MM.1S (cell line): ENCODE results near the gene KIFAP3.

Source experiments
- DNase-seq: peaks from one replicate; pipeline ENCODE4 v3.0.0-alpha.2; 2015
- H2AFZ ChIP-seq: fragments of 300-600 bp; sonication (generic); 2 replicates; pipeline ENCODE4 v1.6.0; 2016; ENCODE audit warnings: antibody characterized with exemption, low read length
- H3F3A ChIP-seq: fragments of 300-600 bp; sonication (generic); 2 replicates; pipeline ENCODE4 v1.6.1; 2016; ENCODE audit warnings: mild to moderate bottlenecking, antibody characterized with exemption, low read length, moderate library complexity, mixed read lengths; ENCODE audit not compliant: insufficient read depth
- H3K27ac ChIP-seq: fragments of 300-600 bp; sonication (generic); 2 replicates; pipeline ENCODE4 v1.5.1; 2016; ENCODE audit warnings: mild to moderate bottlenecking, low read length
- H3K27me3 ChIP-seq: fragments of 300-600 bp; sonication (generic); replicated peaks from 2 replicates; pipeline ENCODE4 v1.6.0; 2016; ENCODE audit warnings: low read length; ENCODE audit not compliant: insufficient read depth
- H3K36me3 ChIP-seq: fragments of 300-600 bp; sonication (generic); replicated peaks from 2 replicates; pipeline ENCODE4 v1.6.1; 2016; ENCODE audit warnings: mild to moderate bottlenecking, low read length, mixed read lengths; ENCODE audit not compliant: insufficient read depth
- H3K4me1 ChIP-seq: fragments of 300-600 bp; sonication (generic); 2 replicates; pipeline ENCODE4 v1.6.1; 2016; ENCODE audit warnings: low read length, mixed read lengths
- H3K4me2 ChIP-seq: fragments of 300-600 bp; sonication (generic); 2 replicates; pipeline ENCODE4 v1.6.0; 2016; ENCODE audit warnings: low read depth, low read length
- H3K4me3 ChIP-seq: fragments of 300-600 bp; sonication (generic); 2 replicates; pipeline ENCODE4 v1.5.1; 2016; ENCODE audit warnings: low read length, mixed read lengths
- H3K79me2 ChIP-seq: fragments of 300-600 bp; sonication (generic); 2 replicates; pipeline ENCODE4 v1.6.1; 2016; ENCODE audit warnings: mixed run types, low read length, mixed read lengths
- H3K9ac ChIP-seq: fragments of 300-600 bp; sonication (generic); 2 replicates; pipeline ENCODE4 v1.6.1; 2016; ENCODE audit warnings: low read length, mixed read lengths
- H3K9me2 ChIP-seq: fragments of 300-600 bp; sonication (generic); replicated peaks from 2 replicates; pipeline ENCODE4 v1.6.1; 2016; ENCODE audit warnings: mild to moderate bottlenecking, low read length, mixed read lengths; ENCODE audit not compliant: insufficient read depth
- H3K9me3 ChIP-seq: fragments of 300-600 bp; sonication (generic); replicated peaks from 2 replicates; pipeline ENCODE4 v1.6.1; 2016; ENCODE audit warnings: mild to moderate bottlenecking, low read length, mixed read lengths; ENCODE audit not compliant: insufficient read depth
- H4K20me1 ChIP-seq: fragments of 300-600 bp; sonication (generic); 2 replicates; pipeline ENCODE4 v1.6.1; 2016; ENCODE audit warnings: mild to moderate bottlenecking, low read length, moderate library complexity, mixed read lengths; ENCODE audit not compliant: insufficient read depth
- EZH2 ChIP-seq: fragments of 300-600 bp; sonication (generic); optimal IDR thresholded peaks from 2 replicates; pipeline ENCODE3; 2017; ENCODE audit warnings: low read depth, mild to moderate bottlenecking, antibody characterized with exemption, low read length, mixed read lengths
- EZH2phosphoT487 ChIP-seq: fragments of 300-600 bp; sonication (generic); IDR thresholded peaks from 2 replicates; pipeline ENCODE4 v1.6.1; 2018; ENCODE audit warnings: antibody characterized with exemption, low read length
- TF ChIP-seq, protein P1 (sequence below): fragments of 300-600 bp; sonication (generic); IDR thresholded peaks from 2 replicates; pipeline ENCODE4 v1.5.1; 2016; ENCODE audit warnings: antibody characterized with exemption, low read length, mixed read lengths

KIFAP3 gene

DNA sequence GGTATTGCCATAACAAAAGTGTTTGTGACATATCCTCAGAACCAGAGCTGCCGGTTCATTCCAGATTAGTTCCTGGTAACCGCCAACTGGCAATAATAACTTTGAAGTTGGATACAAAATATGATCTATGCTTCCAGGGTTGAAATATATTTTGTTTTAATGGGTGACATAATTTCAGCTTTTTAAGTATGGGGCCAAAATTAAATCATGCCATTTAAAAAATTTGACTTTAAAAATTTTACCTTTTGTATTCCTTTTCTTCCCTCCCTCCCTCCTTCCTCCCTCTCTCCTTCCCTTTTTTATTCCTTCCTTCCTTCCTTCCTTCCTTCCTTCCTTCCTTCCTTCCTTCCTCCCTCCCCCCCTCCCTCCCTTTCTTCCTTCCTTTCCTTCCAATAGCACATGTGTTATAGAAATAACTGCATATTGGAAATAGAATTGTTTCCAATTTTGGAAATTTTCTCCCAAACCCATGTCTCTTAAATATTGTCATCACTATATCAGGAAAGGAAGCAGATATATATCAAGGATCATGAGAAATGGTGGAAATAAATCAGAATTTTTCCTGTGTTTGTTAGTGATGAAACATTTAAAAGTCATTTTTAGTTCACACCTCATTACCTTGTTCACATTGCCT, 12.0 kb upstream of the KIFAP3 start:
- no peaks in the 10 kb centered on the region for H4K20me1 ChIP-seq

DNA sequence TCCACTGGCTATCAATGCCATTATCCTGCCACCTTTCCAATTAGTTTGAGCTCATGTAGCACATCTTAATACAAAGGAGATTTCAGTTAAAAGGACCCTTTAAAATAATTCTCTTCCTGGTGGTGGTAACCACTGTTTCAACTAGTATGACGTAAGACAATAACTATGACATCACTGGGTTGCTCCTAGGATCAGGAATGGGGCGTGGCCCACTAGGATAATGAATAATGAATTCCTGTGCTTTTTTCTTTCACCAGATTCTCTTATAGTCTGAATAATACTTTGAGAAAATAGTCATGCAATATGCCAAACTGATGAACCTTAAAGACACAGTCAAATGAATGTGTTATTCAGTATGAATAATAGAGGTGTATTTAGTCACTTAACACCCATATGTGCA, 10.6 kb upstream of the KIFAP3 start:
- no peaks in the 10 kb centered on the region for H3K27me3 ChIP-seq
- no peak overlapping the region for H3K4me2 ChIP-seq
- H3K27ac ChIP-seq: no peak overlapping the region
- H3K9me3 ChIP-seq: no peaks in the 10 kb centered on the region
- no peak for DNase-seq
- H4K20me1 ChIP-seq: no peaks in the 10 kb centered on the region
- no peak overlapping the region for H3K4me3 ChIP-seq
- no peak for TF ChIP-seq EZH2
- TF ChIP-seq EZH2phosphoT487: no peak
- TF ChIP-seq, protein P1, sequence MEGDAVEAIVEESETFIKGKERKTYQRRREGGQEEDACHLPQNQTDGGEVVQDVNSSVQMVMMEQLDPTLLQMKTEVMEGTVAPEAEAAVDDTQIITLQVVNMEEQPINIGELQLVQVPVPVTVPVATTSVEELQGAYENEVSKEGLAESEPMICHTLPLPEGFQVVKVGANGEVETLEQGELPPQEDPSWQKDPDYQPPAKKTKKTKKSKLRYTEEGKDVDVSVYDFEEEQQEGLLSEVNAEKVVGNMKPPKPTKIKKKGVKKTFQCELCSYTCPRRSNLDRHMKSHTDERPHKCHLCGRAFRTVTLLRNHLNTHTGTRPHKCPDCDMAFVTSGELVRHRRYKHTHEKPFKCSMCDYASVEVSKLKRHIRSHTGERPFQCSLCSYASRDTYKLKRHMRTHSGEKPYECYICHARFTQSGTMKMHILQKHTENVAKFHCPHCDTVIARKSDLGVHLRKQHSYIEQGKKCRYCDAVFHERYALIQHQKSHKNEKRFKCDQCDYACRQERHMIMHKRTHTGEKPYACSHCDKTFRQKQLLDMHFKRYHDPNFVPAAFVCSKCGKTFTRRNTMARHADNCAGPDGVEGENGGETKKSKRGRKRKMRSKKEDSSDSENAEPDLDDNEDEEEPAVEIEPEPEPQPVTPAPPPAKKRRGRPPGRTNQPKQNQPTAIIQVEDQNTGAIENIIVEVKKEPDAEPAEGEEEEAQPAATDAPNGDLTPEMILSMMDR: no peak
- H2AFZ ChIP-seq: no peak overlapping the region
- H3K36me3 ChIP-seq: no peaks in the 10 kb centered on the region
- H3K4me1 ChIP-seq: no peaks in the 10 kb centered on the region
- H3K9me2 ChIP-seq: no peaks in the 10 kb centered on the region
- no peaks in the 10 kb centered on the region for H3K79me2 ChIP-seq
- H3K9ac ChIP-seq: no peak overlapping the region
- H3F3A ChIP-seq: no peaks in the 10 kb centered on the region

More for the DNA sequence above, 12.0 kb upstream of the KIFAP3 start:
- H3K9me2 ChIP-seq: no peaks in the 10 kb centered on the region
- H3K4me2 ChIP-seq: no peak overlapping the region
- TF ChIP-seq, protein P1: no peak
- TF ChIP-seq EZH2 (no peak), EZH2phosphoT487 (no peak)
- no peak overlapping the region for H3K9ac ChIP-seq
- no peaks in the 10 kb centered on the region for H3K36me3 ChIP-seq
- no peaks in the 10 kb centered on the region for H3K4me1 ChIP-seq
- H3K4me3 ChIP-seq: no peak overlapping the region
- H3K79me2 ChIP-seq: no peaks in the 10 kb centered on the region
- DNase-seq: no peak
- no peaks in the 10 kb centered on the region for H3F3A ChIP-seq
- H3K27ac ChIP-seq: no peak overlapping the region
- no peak overlapping the region for H2AFZ ChIP-seq
- no peaks in the 10 kb centered on the region for H3K27me3 ChIP-seq
- H3K9me3 ChIP-seq: no peaks in the 10 kb centered on the region

DNA sequence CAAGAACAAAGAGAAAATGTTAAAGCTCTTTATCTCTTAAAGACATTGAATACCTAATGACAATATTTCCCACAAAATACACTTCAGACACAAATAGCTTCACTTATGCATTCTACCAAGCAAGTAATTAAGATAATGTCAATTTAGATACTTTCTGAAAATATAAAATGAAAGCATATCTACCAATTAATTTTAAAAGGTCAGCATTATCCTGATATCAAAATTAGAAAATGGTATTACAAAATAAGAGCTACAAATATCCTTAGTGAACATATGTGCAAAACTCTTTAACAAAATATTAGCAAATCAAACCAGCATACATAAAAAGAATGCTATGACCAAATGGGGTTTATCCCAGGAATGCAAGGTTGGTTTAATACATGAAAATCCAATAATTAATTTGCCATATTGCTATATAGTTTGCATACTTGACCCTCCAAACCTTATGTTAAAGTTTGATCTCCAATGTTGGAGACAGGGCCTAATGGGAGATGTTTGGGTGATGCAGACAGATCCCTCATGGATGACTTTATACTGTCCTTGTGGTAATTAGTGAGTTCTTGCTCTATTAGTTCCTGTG, 4.2 kb upstream of the KIFAP3 start:
- H3K4me3 ChIP-seq: no peak overlapping the region
- no peak for DNase-seq
- no peak overlapping the region for H3K27ac ChIP-seq
- H3K4me2 ChIP-seq: no peak overlapping the region
- H3K4me1 ChIP-seq: peaks cover 9% of the 10 kb centered on the region
- H3K9ac ChIP-seq: no peak overlapping the region
- no peak overlapping the region for H2AFZ ChIP-seq
- TF ChIP-seq, protein P1: no peak
- no peak for TF ChIP-seq EZH2phosphoT487
- no peak for TF ChIP-seq EZH2
- H3K79me2 ChIP-seq: peaks cover 2% of the 10 kb centered on the region; the same call in 1 of the 2 replicates
- no peaks in the 10 kb centered on the region for H4K20me1 ChIP-seq
- H3F3A ChIP-seq: peaks cover 6% of the 10 kb centered on the region; the same call in 1 of the 2 replicates
- H3K27me3 ChIP-seq: no peaks in the 10 kb centered on the region
- H3K9me2 ChIP-seq: no peaks in the 10 kb centered on the region
- no peaks in the 10 kb centered on the region for H3K9me3 ChIP-seq
- no peaks in the 10 kb centered on the region for H3K36me3 ChIP-seq
